Ishikawa (cell line): ENCODE measurements around the gene EMILIN1.

ENCODE experiments used
- CEBPB ChIP-seq: IDR thresholded peaks from 2 replicates; pipeline ENCODE4 v1.6.1; 2012
- CREB1 ChIP-seq: IDR thresholded peaks from 2 replicates; pipeline ENCODE4 v1.6.1; 2012; ENCODE audit warnings: low read depth
- EGR1 ChIP-seq: IDR thresholded peaks from 2 replicates; pipeline ENCODE4 v1.6.1; 2012
- EP300 ChIP-seq: IDR thresholded peaks from 2 replicates; pipeline ENCODE4 v1.6.1; 2012; ENCODE audit warnings: borderline replicate concordance
- FOXM1 ChIP-seq: IDR thresholded peaks from 2 replicates; pipeline ENCODE4 v1.6.1; 2012; ENCODE audit warnings: low read depth, borderline replicate concordance
- NFIC ChIP-seq: IDR thresholded peaks from 2 replicates; pipeline ENCODE4 v1.6.1; 2012
- RAD21 ChIP-seq: IDR thresholded peaks from 2 replicates; pipeline ENCODE4 v1.6.1; 2012; ENCODE audit warnings: low read depth
- TAF1 ChIP-seq: IDR thresholded peaks from 2 replicates; pipeline ENCODE4 v1.6.1; 2012; ENCODE audit warnings: low read depth, mild to moderate bottlenecking
- TCF12 ChIP-seq: IDR thresholded peaks from 2 replicates; pipeline ENCODE4 v1.6.1; 2012; ENCODE audit warnings: low read depth
- TEAD4 ChIP-seq: IDR thresholded peaks from 2 replicates; pipeline ENCODE4 v1.6.1; 2012
- YY1 ChIP-seq: IDR thresholded peaks from 2 replicates; pipeline ENCODE4 v1.6.1; 2012; ENCODE audit warnings: low read depth
- ZBTB7A ChIP-seq: IDR thresholded peaks from 2 replicates; pipeline ENCODE4 v1.6.1; 2012; ENCODE audit warnings: low read depth
- TF ChIP-seq, protein P1 (sequence below): IDR thresholded peaks from 2 replicates; pipeline ENCODE4 v1.6.1; 2012
- TF ChIP-seq, protein P2 (sequence below): IDR thresholded peaks from 2 replicates; pipeline ENCODE4 v1.6.1; 2012; ENCODE audit warnings: low read depth, mild to moderate bottlenecking
- TF ChIP-seq, protein P3 (sequence below): IDR thresholded peaks from 2 replicates; pipeline ENCODE4 v1.6.1; 2012

The EMILIN1 gene

DNA sequence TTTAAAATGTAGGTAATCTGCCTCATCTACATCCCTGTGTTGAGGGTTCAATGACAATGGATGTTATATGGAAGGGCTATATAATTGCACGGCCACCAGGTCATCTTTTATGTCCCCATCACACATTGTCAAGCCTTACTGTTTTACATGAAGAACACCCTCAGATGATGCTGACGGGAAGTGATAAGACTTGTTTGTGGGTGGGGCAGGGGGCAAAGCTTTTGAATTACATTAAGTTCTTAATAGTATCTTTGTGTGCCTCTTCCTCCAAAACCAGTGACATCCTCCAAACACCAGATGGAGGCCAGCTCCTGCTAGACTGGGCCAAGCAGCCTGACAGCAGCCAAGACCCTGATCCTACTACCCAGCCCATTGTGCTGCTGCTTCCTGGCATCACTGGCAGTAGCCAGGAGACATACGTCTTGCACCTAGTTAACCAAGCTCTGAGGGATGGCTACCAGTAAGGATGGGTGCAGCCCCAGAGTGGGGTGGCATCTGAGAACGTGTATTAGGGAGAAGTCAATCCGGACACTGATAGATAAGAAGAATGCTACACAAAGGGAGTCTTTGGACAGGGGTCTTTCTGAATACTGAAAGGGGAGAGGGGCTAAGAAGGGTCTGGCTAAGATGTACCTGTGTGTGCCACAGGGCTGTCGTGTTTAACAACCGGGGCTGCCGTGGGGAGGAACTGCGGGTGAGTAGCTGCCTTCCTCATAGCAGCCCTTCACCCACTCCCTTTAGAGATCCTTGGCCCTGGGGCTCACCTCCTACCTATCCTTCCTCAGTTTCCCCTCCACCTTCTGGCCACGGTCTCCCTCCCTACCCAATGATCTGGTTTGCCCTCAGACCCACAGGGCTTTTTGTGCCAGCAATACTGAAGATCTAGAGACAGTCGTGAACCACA is 50.5 kb downstream of the EMILIN1 start:
- TF ChIP-seq ZBTB7A (no peak), CEBPB (no peak), EGR1 (no peak), EP300 (no peak), TEAD4 (no peak), FOXM1 (no peak), TCF12 (no peak), YY1 (no peak), TAF1 (no peak), NFIC (no peak), RAD21 (no peak), CREB1 (no peak)
- TF ChIP-seq, protein P1, sequence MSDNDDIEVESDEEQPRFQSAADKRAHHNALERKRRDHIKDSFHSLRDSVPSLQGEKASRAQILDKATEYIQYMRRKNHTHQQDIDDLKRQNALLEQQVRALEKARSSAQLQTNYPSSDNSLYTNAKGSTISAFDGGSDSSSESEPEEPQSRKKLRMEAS: no peak
- TF ChIP-seq, protein P2, sequence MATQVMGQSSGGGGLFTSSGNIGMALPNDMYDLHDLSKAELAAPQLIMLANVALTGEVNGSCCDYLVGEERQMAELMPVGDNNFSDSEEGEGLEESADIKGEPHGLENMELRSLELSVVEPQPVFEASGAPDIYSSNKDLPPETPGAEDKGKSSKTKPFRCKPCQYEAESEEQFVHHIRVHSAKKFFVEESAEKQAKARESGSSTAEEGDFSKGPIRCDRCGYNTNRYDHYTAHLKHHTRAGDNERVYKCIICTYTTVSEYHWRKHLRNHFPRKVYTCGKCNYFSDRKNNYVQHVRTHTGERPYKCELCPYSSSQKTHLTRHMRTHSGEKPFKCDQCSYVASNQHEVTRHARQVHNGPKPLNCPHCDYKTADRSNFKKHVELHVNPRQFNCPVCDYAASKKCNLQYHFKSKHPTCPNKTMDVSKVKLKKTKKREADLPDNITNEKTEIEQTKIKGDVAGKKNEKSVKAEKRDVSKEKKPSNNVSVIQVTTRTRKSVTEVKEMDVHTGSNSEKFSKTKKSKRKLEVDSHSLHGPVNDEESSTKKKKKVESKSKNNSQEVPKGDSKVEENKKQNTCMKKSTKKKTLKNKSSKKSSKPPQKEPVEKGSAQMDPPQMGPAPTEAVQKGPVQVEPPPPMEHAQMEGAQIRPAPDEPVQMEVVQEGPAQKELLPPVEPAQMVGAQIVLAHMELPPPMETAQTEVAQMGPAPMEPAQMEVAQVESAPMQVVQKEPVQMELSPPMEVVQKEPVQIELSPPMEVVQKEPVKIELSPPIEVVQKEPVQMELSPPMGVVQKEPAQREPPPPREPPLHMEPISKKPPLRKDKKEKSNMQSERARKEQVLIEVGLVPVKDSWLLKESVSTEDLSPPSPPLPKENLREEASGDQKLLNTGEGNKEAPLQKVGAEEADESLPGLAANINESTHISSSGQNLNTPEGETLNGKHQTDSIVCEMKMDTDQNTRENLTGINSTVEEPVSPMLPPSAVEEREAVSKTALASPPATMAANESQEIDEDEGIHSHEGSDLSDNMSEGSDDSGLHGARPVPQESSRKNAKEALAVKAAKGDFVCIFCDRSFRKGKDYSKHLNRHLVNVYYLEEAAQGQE: no peak
- TF ChIP-seq, protein P3, sequence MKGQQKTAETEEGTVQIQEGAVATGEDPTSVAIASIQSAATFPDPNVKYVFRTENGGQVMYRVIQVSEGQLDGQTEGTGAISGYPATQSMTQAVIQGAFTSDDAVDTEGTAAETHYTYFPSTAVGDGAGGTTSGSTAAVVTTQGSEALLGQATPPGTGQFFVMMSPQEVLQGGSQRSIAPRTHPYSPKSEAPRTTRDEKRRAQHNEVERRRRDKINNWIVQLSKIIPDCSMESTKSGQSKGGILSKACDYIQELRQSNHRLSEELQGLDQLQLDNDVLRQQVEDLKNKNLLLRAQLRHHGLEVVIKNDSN: no peak

DNA sequence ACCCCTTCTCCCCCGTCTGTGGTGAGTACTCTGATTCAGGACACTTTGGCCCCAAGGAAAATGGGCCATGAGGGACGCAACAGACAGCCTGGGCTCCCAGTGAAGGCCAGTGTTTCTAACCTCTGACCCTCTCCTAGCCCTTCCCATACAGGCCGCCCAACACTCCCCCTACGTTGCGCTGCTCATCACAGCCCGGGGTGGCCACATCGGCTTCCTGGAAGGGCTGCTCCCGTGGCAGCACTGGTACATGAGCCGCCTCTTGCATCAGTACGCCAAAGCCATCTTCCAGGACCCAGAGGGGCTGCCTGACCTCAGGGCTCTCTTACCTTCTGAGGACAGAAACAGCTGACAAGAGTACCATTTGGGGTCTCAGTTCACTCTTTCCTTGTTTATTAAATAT is 52.0 kb downstream of the EMILIN1 start:
- TF ChIP-seq TEAD4 (no peak), EGR1 (no peak), TCF12 (no peak), FOXM1 (no peak), ZBTB7A (no peak), TAF1 (no peak), EP300 (no peak), CEBPB (no peak), YY1 (no peak), NFIC (no peak), CREB1 (no peak), RAD21 (no peak)
- TF ChIP-seq, protein P3: no peak
- TF ChIP-seq, protein P2: no peak

DNA sequence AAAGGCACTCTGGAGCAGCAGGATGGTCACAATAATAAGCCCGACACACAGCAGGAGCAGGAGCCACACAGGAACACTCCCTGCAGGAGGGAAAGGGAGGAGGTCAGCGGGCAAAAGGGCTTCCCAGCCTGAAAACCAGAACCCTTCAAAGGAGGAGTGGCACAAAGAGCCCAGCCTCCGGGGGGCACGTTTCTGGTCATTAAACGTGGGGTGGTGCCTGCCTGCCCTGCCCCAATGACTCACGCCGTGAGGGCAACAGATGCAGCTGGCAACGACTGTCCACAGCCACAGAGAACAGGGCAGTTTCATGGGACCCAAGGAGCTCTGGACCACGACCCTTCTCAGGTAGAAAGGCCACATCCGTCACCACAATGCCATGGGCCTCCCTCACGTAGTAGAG is 53.0 kb downstream of the EMILIN1 start:
- TF ChIP-seq TCF12 (no peak), RAD21 (no peak), FOXM1 (no peak), CEBPB (no peak), ZBTB7A (no peak), CREB1 (no peak), EGR1 (no peak), EP300 (no peak), YY1 (no peak), NFIC (no peak), TAF1 (no peak), TEAD4 (no peak)
- TF ChIP-seq, protein P2: no peak
- TF ChIP-seq, protein P3: no peak
- TF ChIP-seq, protein P1: no peak
